ENCODE data around the gene KCNA10. TPM values are rescaled to one million over a fixed set of nuclear protein-coding genes. Genes with fewer than 3 reads are reported as not detected.

The KCNA10 gene
- total RNA-seq, 1 experiment from 2014 or later = not detected

- TF ChIP-seq ZNF274 (IDR thresholded peaks at IDR 0.05; ENCODE audit: low read depth, low read length) (no peak), MAX (IDR thresholded peaks at IDR 0.05) (no peak), EZH2 (IDR thresholded peaks at IDR 0.05) (no peak)
These were observed 34.2 kb downstream of the KCNA10 start (continued) for GRCh38 chr1:110484801-110485200.

- Histone ChIP-seq H3K79me2 (ENCODE audit: insufficient read depth, low read length) (no peaks in the 10 kb centered on the region), H3K27ac (ENCODE audit: low read depth, low read length) (no peak overlapping the region), H3K9me3 (ENCODE audit: control insufficient read depth in 1 of 2, insufficient read depth in 1 of 2, low read depth in 1 of 2, low read length in 2 of 2) (no peaks in the 10 kb centered on the region), H3K9me2 (ENCODE audit: insufficient read depth) (no peaks in the 10 kb centered on the region), H4K20me1 (ENCODE audit: insufficient read depth) (no peaks in the 10 kb centered on the region), H3K9ac (ENCODE audit: low read length) (no peak overlapping the region), H2AFZ (ENCODE audit: low read depth, low read length, poor library complexity, severe bottlenecking) (no peak overlapping the region), H3K36me3 (ENCODE audit: control insufficient read depth in 1 of 2, insufficient read depth in 2 of 2, low read length in 2 of 2) (no peaks in the 10 kb centered on the region), H3K27me3 (ENCODE audit: insufficient read depth, low read length) (no peaks in the 10 kb centered on the region), H3K4me1 (ENCODE audit: control insufficient read depth in 1 of 2, insufficient read depth in 2 of 2, low read length in 2 of 2) (peaks cover 0 to 6% of the 10 kb centered on the region in 2 experiments; a peak in 3 of 4 replicates), H3K4me2 (ENCODE audit: low read length) (no peak overlapping the region), H3K4me3 (replicated peaks in 1 of 2; ENCODE audit: low read depth in 1 of 2, low read length in 2 of 2) (no peak overlapping the region)
- DNase-seq (ENCODE audit: low read depth, low spot score) (no peak), ATAC-seq (no peak)
- ChIA-PET CTCF (interaction anchor here (21.6 kb wide), 1 partner anchor 13 kb away, joined by 203 read pairs; no protein-coding TSS in a partner anchor), RAD21 (ENCODE audit: low non-redundant PET in 1 of 2, low total read pairs in 2 of 2, uncharacterized antibody in 2 of 2, unreplicated experiment in 2 of 2) (no interaction called here), POLR2A (no interaction called here)
- no TSS peak for BruUV-seq (replicated peaks)
- intact Hi-C loops (cut with micrococcal nuclease) = no loop called here
- no peak for TF ChIP-seq EZH2phosphoT487 (IDR thresholded peaks at IDR 0.05; ENCODE audit: borderline replicate concordance)
- TF ChIP-seq EZH2 (IDR thresholded peaks at IDR 0.05) = no peak
- TF ChIP-seq YY1 (IDR thresholded peaks at IDR 0.05; ENCODE audit: extremely low read depth, insufficient replicate concordance, low read depth, low read length) = no peak
- TF ChIP-seq POLR2A (IDR thresholded peaks at IDR 0.05; ENCODE audit: borderline replicate concordance, extremely low read depth, insufficient read depth, insufficient read length) = no peak
- TF ChIP-seq JUND (IDR thresholded peaks at IDR 0.05) = no peak
- no peak for TF ChIP-seq REST (IDR thresholded peaks at IDR 0.05; ENCODE audit: low read depth)
These were observed 35.7 kb downstream of the KCNA10 start for GRCh38 chr1:110483308-110483685.
